K562 (cell line): Measurements from ENCODE around the gene ZNF593OS. TPM values are rescaled to one million over a fixed set of nuclear protein-coding genes. Genes with fewer than 3 reads are reported as not detected.

Experiments
- ARID1B ChIP-seq: fragments of 450-650 bp; IDR thresholded peaks from 2 replicates; pipeline ENCODE4 v1.6.1; 2016; ENCODE audit warnings: antibody characterized with exemption, mild to moderate bottlenecking, inconsistent platforms
- CAMTA2 ChIP-seq: fragments of 250-450 bp; sonication (Bioruptor Pico); conservative IDR thresholded peaks from 2 replicates; pipeline ENCODE4 v1.5.1; 2022
- CBX8 ChIP-seq: fragments of 200-600 bp; sonication (generic); IDR thresholded peaks from 2 replicates; pipeline ENCODE4 v1.6.1; 2012; ENCODE audit warnings: borderline replicate concordance, mixed run types, low read depth, mild to moderate bottlenecking, moderate library complexity, mixed read lengths, low read length, control low read depth, inconsistent platforms; ENCODE audit not compliant: poor library complexity, severe bottlenecking; ENCODE audit errors: extremely low read depth
- KDM4B ChIP-seq, 2 experiments: fragments of 450-650 bp in 1 of 2; sonication (generic) in 1 of 2; IDR thresholded peaks; 2 replicates each; pipeline ENCODE4 v1.6.1; 2016 to 2017; ENCODE audit warnings: borderline replicate concordance in 2 of 2, antibody characterized with exemption in 1 of 2, low read depth in 1 of 2, mild to moderate bottlenecking in 1 of 2
- MCM5 ChIP-seq: fragments of 450-650 bp; IDR thresholded peaks from 2 replicates; pipeline ENCODE4 v1.6.1; 2016; ENCODE audit warnings: low read depth
- MTA1 ChIP-seq: fragments of 450-650 bp; IDR thresholded peaks from 2 replicates; pipeline ENCODE4 v1.6.1; 2017; ENCODE audit warnings: borderline replicate concordance
- RBM15 ChIP-seq: fragments of 200-400 bp; formaldehyde crosslinking; IDR thresholded peaks from 2 replicates; pipeline ENCODE4 v1.6.1; 2018; ENCODE audit warnings: mild to moderate bottlenecking, low read length, moderate library complexity; ENCODE audit not compliant: insufficient read depth
- RNF2 ChIP-seq: sonication (generic); IDR thresholded peaks from 2 replicates; pipeline ENCODE4 v1.6.1; 2016
- SMAD3 ChIP-seq: fragments of 450-650 bp; formaldehyde crosslinking; conservative IDR thresholded peaks from 2 replicates; pipeline ENCODE4 v1.4.0; 2020; ENCODE audit warnings: mild to moderate bottlenecking
- SMARCB1 ChIP-seq: IDR thresholded peaks from 2 replicates; pipeline ENCODE4 v1.6.1; 2011; ENCODE audit warnings: improper control_type of control experiment, low read depth; ENCODE audit not compliant: insufficient read length
- SREBF1 ChIP-seq: fragments of 150-350 bp; IDR thresholded peaks from 2 replicates; pipeline ENCODE4 v1.6.1; 2014; ENCODE audit warnings: antibody characterized with exemption, low read depth, low read length, borderline replicate concordance
- ZFP1 ChIP-seq: fragments of 450-650 bp; formaldehyde crosslinking; IDR thresholded peaks from 2 replicates; pipeline ENCODE4 v1.4.0; 2020; ENCODE audit warnings: mild to moderate bottlenecking, mixed read lengths
- polyA plus RNA-seq, 8 experiments: library from polyadenylated mRNA; depleted of rRNA in 4 of 8; stranded (reverse) in 5 of 8; unstranded in 3 of 8; fragments of >200 nt; fragmentation: Nextera tagmentation in 2 of 8; fragmentation: Illumina TruSeq in 1 of 8; extraction: Ambion mirVana in 2 of 8; extraction: Trizol in 1 of 8; gene quantifications; 2 replicates each; pipeline versions ENCODE4 v1.2.1 to v1.2.3, GENCODE V29; 2011 to 2014; ENCODE audit warnings: inconsistent platforms in 1 of 8, missing spikeins in 1 of 8
- total RNA-seq, 7 experiments: library from RNA; depleted of rRNA in 6 of 7; stranded (reverse); fragments of >200 nt in 6 of 7; fragmentation: Illumina TruSeq in 2 of 7; extraction: Trizol in 2 of 7; gene quantifications; 2 replicates each; pipeline versions ENCODE4 v1.2.1 to v1.2.3, GENCODE V29; 2011 to 2021; ENCODE audit warnings: low replicate concordance in 1 of 7
- TF ChIP-seq, protein P1 (sequence below): fragments of 450-650 bp; IDR thresholded peaks from 2 replicates; pipeline ENCODE4 v1.6.1; 2016; ENCODE audit warnings: mild to moderate bottlenecking
- TF ChIP-seq, protein P2 (sequence below): fragments of 450-650 bp; formaldehyde crosslinking; IDR thresholded peaks from 2 replicates; pipeline ENCODE4 v1.4.0; 2020; ENCODE audit warnings: mild to moderate bottlenecking, mixed read lengths
- TF ChIP-seq, protein P3 (sequence below): fragments of 250-450 bp; sonication (Bioruptor Pico); IDR thresholded peaks from 2 replicates; pipeline ENCODE4 v1.6.1; 2021; ENCODE audit warnings: mild to moderate bottlenecking
- TF ChIP-seq, protein P4 (sequence below): IDR thresholded peaks from 3 replicates; pipeline ENCODE4 v1.6.1; 2011; ENCODE audit warnings: borderline replicate concordance, mild to moderate bottlenecking; ENCODE audit not compliant: insufficient read length, insufficient read depth
- TF ChIP-seq, protein P5 (sequence below): fragments of 200-800 bp; sonication (Bioruptor generic); IDR thresholded peaks from 2 replicates; pipeline ENCODE4 v1.6.1; 2017; ENCODE audit warnings: missing genetic modification characterization, missing compliant biosample characterization
- TF ChIP-seq, protein P6 (sequence below), 2 experiments: fragments of 450-650 bp in 1 of 2; sonication (generic) in 1 of 2; formaldehyde crosslinking in 1 of 2; IDR thresholded peaks in 1 of 2; conservative IDR thresholded peaks in 1 of 2; 2 replicates each; pipeline versions ENCODE4 v1.6.1 to v1.8.1; 2016 to 2023; ENCODE audit warnings: mild to moderate bottlenecking in 2 of 2, moderate library complexity in 2 of 2, inconsistent platforms in 1 of 2, missing genetic modification reagents in 1 of 2

Gene ZNF593OS
- total and polyA plus RNA-seq, 9 of the 15 experiments (the other 6 are each of a cell fraction or from before 2014, with no cell fraction given), result 0.24 to 0.27 TPM; not detected in 7

DNA sequence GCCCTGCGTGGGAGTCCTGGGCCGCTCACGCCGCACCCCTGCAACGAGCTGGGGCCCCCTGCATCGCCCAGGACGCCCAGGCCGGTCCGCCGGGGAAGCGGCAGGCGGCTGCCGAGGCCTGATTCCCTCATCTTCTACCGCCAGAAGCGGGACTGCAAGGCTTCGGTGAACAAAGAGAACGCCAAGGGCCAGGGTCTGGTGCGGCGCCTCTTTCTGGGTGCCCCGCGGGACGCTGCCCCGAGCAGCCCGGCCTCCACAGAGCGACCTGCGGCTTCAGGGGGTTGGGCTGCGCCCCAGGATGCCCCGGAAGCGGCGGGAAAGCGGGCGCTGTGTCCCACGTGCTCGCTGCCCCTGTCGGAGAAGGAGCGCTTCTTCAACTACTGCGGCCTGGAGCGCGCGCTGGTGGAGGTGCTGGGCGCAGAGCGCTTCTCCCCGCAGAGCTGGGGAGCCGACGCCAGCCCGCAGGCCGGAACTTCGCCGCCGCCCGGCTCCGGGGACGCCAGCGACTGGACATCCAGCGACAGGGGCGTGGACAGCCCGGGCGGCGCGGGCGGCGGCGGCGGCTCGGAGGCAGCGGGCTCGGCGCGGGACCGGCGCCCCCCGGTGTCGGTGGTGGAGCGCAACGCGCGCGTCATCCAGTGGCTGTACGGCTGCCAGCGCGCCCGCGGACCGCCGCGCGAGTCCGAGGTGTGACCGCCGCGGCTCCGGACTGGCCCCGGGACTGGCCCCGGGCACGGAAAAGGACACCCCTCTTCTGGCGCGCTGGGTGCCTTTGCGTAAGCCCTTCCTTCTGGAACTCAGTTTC lies 10.0 kb downstream of the ZNF593OS start (continued):
- TF ChIP-seq, protein P1, sequence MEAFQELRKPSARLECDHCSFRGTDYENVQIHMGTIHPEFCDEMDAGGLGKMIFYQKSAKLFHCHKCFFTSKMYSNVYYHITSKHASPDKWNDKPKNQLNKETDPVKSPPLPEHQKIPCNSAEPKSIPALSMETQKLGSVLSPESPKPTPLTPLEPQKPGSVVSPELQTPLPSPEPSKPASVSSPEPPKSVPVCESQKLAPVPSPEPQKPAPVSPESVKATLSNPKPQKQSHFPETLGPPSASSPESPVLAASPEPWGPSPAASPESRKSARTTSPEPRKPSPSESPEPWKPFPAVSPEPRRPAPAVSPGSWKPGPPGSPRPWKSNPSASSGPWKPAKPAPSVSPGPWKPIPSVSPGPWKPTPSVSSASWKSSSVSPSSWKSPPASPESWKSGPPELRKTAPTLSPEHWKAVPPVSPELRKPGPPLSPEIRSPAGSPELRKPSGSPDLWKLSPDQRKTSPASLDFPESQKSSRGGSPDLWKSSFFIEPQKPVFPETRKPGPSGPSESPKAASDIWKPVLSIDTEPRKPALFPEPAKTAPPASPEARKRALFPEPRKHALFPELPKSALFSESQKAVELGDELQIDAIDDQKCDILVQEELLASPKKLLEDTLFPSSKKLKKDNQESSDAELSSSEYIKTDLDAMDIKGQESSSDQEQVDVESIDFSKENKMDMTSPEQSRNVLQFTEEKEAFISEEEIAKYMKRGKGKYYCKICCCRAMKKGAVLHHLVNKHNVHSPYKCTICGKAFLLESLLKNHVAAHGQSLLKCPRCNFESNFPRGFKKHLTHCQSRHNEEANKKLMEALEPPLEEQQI, result no peak
- 0 out of 2 replicates have a peak, but pooled peaks have one; percentile 19 for TF ChIP-seq MTA1
- no peak for TF ChIP-seq CBX8
- TF ChIP-seq MCM5, result no peak
- TF ChIP-seq SMARCB1, result no peak
- no peak for TF ChIP-seq ZFP1 (CRISPR knock-in tag)
- TF ChIP-seq KDM4B (IDR thresholded peaks at IDR 0.05; ENCODE audit: borderline replicate concordance in 2 of 2, low read depth in 1 of 2), result peak in 1 of 2 experiments; percentile 67; a peak in 1 of 4 replicates
- TF ChIP-seq, protein P2, sequence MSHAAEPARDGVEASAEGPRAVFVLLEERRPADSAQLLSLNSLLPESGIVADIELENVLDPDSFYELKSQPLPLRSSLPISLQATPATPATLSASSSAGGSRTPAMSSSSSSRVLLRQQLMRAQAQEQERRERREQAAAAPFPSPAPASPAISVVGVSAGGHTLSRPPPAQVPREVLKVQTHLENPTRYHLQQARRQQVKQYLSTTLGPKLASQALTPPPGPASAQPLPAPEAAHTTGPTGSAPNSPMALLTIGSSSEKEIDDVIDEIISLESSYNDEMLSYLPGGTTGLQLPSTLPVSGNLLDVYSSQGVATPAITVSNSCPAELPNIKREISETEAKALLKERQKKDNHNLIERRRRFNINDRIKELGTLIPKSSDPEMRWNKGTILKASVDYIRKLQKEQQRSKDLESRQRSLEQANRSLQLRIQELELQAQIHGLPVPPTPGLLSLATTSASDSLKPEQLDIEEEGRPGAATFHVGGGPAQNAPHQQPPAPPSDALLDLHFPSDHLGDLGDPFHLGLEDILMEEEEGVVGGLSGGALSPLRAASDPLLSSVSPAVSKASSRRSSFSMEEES, result no peak
- TF ChIP-seq, protein P3, sequence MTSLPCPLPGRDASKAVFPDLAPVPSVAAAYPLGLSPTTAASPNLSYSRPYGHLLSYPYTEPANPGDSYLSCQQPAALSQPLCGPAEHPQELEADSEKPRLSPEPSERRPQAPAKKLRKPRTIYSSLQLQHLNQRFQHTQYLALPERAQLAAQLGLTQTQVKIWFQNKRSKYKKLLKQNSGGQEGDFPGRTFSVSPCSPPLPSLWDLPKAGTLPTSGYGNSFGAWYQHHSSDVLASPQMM (CRISPR knock-in tag), result no peak
- peak; percentile 68; the same call in 1 of the 2 replicates for TF ChIP-seq SMAD3 (CRISPR knock-in tag)
- peak; percentile 80 for TF ChIP-seq RNF2
- TF ChIP-seq CAMTA2, result no peak
- 0 out of 2 replicates have a peak, but pooled peaks have one; percentile 8 for TF ChIP-seq ARID1B
- no peak for TF ChIP-seq SREBF1
- TF ChIP-seq, protein P4, sequence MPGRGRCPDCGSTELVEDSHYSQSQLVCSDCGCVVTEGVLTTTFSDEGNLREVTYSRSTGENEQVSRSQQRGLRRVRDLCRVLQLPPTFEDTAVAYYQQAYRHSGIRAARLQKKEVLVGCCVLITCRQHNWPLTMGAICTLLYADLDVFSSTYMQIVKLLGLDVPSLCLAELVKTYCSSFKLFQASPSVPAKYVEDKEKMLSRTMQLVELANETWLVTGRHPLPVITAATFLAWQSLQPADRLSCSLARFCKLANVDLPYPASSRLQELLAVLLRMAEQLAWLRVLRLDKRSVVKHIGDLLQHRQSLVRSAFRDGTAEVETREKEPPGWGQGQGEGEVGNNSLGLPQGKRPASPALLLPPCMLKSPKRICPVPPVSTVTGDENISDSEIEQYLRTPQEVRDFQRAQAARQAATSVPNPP, result no peak
- TF ChIP-seq, protein P5, sequence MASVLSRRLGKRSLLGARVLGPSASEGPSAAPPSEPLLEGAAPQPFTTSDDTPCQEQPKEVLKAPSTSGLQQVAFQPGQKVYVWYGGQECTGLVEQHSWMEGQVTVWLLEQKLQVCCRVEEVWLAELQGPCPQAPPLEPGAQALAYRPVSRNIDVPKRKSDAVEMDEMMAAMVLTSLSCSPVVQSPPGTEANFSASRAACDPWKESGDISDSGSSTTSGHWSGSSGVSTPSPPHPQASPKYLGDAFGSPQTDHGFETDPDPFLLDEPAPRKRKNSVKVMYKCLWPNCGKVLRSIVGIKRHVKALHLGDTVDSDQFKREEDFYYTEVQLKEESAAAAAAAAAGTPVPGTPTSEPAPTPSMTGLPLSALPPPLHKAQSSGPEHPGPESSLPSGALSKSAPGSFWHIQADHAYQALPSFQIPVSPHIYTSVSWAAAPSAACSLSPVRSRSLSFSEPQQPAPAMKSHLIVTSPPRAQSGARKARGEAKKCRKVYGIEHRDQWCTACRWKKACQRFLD (CRISPR knock-in tag), result peak; percentile 96
- TF ChIP-seq RBM15, result no peak
- TF ChIP-seq, protein P6, sequence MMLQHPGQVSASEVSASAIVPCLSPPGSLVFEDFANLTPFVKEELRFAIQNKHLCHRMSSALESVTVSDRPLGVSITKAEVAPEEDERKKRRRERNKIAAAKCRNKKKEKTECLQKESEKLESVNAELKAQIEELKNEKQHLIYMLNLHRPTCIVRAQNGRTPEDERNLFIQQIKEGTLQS (IDR thresholded peaks at IDR 0.05), result no peak
- TF ChIP-seq, protein P6 (CRISPR knock-in tag; conservative IDR thresholded peaks at IDR 0.05), result peak; percentile 90; the same call in 1 of the 2 replicates
